ENCODE data around the gene IL18R1.

Gene IL18R1

DNA sequence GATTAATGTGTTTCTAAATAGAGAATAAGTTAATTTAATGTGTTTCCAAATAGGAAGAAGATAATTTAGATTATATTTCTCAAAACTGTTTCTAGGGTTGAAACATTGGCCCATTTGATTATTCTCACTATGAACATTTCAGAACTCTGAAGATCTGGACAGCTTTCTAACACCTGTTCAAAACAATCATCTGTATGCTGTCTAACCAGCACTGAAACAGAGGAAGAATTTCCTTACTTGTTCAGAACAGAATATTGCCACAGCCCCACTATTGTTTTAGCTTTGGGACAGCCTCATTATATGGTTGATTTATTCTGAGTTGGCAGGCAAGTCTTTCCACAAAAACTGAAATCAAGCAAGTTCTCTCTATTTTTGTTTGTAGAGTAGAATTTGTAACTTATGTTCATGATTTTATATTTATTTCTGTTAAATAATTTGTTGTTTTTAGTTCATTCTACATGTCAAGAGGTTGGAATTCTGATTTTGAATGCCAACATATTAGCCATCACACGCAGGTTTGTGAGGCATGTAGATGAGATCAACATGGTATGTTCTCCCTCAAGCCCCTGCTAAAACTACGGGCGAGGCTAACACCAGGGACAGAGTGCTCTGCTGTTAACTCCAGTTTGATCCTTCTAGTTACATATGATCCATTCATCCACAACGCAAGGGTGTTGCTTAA, 78.5 kb downstream of the IL18R1 start:
- TF ChIP-seq, protein P1, sequence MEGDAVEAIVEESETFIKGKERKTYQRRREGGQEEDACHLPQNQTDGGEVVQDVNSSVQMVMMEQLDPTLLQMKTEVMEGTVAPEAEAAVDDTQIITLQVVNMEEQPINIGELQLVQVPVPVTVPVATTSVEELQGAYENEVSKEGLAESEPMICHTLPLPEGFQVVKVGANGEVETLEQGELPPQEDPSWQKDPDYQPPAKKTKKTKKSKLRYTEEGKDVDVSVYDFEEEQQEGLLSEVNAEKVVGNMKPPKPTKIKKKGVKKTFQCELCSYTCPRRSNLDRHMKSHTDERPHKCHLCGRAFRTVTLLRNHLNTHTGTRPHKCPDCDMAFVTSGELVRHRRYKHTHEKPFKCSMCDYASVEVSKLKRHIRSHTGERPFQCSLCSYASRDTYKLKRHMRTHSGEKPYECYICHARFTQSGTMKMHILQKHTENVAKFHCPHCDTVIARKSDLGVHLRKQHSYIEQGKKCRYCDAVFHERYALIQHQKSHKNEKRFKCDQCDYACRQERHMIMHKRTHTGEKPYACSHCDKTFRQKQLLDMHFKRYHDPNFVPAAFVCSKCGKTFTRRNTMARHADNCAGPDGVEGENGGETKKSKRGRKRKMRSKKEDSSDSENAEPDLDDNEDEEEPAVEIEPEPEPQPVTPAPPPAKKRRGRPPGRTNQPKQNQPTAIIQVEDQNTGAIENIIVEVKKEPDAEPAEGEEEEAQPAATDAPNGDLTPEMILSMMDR (IDR thresholded peaks at IDR 0.05; ENCODE audit: control insufficient read depth, insufficient read depth, low read depth, low read length, missing control alignments), result no peak
- no peak overlapping the region for H3K4me3 ChIP-seq (ENCODE audit: control insufficient read depth, low read depth, low read length)
- no peak for DNase-seq (ENCODE audit: low read depth)

DNA sequence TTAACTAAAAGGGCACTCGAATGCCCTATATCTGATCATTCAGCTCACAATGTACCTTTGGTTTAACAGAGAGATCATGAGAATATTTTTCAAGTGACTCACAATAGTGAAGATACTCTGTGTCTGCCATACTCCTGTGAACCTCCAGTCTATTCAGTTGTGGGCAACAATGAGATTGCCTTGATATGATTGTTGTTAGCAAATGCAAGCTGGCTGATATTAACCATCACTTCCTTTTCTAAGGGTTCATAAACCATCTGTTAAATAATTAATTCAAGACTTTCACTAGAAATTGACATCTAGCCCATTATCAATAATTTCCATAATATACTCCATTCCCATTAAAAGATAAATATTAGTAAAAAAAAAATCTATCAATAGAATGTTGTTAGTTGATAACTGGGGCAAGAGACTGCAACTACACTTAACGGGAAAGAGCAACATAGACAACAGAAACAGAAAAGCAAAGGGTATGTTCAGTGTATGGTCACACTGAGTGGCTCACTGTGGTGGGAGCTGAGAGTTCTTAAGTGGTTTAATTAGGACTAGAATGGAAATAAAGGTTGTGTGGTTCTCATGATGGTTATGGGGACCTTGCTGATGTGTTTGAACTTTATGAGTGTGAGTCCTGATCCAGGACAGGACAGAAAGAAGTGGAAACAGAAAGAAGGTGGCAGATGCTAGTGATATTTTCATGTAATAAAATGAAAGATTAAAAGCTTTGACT, 79.2 kb downstream of the IL18R1 start:
- H3K4me3 ChIP-seq (ENCODE audit: control insufficient read depth, low read depth, low read length), result no peak overlapping the region
- TF ChIP-seq, protein P1 (IDR thresholded peaks at IDR 0.05; ENCODE audit: control insufficient read depth, insufficient read depth, low read depth, low read length, missing control alignments), result no peak
- no peak for DNase-seq (ENCODE audit: low read depth)

GRCh38 chr2:102435741-102436140, 80.1 kb downstream of the IL18R1 start:
- no peak for DNase-seq (ENCODE audit: low read depth)
- H3K4me3 ChIP-seq (ENCODE audit: control insufficient read depth, low read depth, low read length), result no peak overlapping the region
- TF ChIP-seq, protein P1 (IDR thresholded peaks at IDR 0.05; ENCODE audit: control insufficient read depth, insufficient read depth, low read depth, low read length, missing control alignments), result no peak

DNA sequence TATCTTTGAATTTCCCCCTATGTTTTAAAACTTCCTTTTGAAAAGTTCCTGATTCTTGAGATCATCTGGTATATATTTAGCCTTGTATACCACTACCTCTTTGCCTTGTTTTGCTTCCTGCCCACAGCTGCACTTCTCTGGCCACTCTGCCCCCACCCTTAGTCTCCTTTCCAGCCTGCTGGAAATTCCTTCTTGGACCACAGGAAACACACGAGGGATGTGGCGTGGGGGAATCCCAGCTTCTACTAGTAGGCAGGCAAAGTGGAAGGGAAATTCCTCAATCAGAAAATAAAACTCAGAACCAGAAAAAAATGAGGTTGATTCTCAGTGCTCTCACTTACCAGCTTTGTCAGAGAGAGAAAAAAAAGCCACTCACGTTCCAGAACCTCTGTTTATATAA, 80.7 kb downstream of the IL18R1 start:
- no peak for DNase-seq (ENCODE audit: low read depth)
- no peak overlapping the region for H3K4me3 ChIP-seq (ENCODE audit: control insufficient read depth, low read depth, low read length)
- TF ChIP-seq, protein P1 (IDR thresholded peaks at IDR 0.05; ENCODE audit: control insufficient read depth, insufficient read depth, low read depth, low read length, missing control alignments), result no peak

GRCh38 chr2:102437122-102437521, 81.5 kb downstream of the IL18R1 start:
- no peak overlapping the region for H3K4me3 ChIP-seq (ENCODE audit: control insufficient read depth, low read depth, low read length)
- DNase-seq (ENCODE audit: low read depth), result no peak
- TF ChIP-seq, protein P1 (IDR thresholded peaks at IDR 0.05; ENCODE audit: control insufficient read depth, insufficient read depth, low read depth, low read length, missing control alignments), result no peak

DNA sequence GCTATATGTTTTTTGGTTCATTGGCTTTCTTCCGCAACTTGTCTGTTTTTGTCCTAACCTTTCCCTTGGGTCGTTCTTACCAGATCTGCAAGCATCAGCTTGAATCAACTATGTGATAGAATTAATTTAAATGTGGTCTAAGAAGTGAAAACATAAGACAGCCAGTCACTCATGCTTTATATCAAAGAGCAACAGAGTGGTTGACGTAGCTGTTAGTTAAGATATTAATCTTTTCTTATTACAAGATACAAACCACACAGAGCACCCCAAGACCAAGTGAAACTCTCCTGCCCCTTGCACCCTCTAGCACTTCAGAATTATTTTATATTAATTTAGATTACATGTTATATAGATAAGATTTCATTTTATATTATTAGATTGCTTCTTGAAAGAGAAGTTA, 82.5 kb downstream of the IL18R1 start:
- TF ChIP-seq, protein P1 (IDR thresholded peaks at IDR 0.05; ENCODE audit: control insufficient read depth, insufficient read depth, low read depth, low read length, missing control alignments), result no peak
- no peak overlapping the region for H3K4me3 ChIP-seq (ENCODE audit: control insufficient read depth, low read depth, low read length)
- no peak for DNase-seq (ENCODE audit: low read depth)
